T-helper 1 cell treated with Interleukin-12 subunit alpha and Interleukin-12 subunit beta and Interleukin-4 antibody, amounts not matched to agents 30 μg/mL and 1 μg/mL, for 36 hours (primary cell): Measurements from ENCODE around the gene MSMP.
A peak's percentile ranks its signal among the peaks of the same experiment; 100 is the strongest.

Experiments used
- H3K27ac Mint-ChIP-seq: one replicate; pipeline ENCODE4 v1.8.0; 2021; ENCODE audit warnings: mild to moderate bottlenecking, mixed read lengths
- H3K27me3 Mint-ChIP-seq: one replicate; pipeline ENCODE4 v1.8.0; 2021; ENCODE audit warnings: low read depth, mixed read lengths
- H3K36me3 Mint-ChIP-seq: one replicate; pipeline ENCODE4 v1.8.0; 2021; ENCODE audit warnings: low read depth, mixed read lengths
- H3K4me1 Mint-ChIP-seq: one replicate; pipeline ENCODE4 v1.8.0; 2021; ENCODE audit warnings: low read depth, mixed read lengths
- H3K4me3 Mint-ChIP-seq: one replicate; pipeline ENCODE4 v1.8.0; 2021; ENCODE audit warnings: mild to moderate bottlenecking, moderate library complexity, mixed read lengths
- H3K9me3 Mint-ChIP-seq: one replicate; pipeline ENCODE4 v1.8.0; 2021; ENCODE audit warnings: mixed read lengths

MSMP gene

DNA sequence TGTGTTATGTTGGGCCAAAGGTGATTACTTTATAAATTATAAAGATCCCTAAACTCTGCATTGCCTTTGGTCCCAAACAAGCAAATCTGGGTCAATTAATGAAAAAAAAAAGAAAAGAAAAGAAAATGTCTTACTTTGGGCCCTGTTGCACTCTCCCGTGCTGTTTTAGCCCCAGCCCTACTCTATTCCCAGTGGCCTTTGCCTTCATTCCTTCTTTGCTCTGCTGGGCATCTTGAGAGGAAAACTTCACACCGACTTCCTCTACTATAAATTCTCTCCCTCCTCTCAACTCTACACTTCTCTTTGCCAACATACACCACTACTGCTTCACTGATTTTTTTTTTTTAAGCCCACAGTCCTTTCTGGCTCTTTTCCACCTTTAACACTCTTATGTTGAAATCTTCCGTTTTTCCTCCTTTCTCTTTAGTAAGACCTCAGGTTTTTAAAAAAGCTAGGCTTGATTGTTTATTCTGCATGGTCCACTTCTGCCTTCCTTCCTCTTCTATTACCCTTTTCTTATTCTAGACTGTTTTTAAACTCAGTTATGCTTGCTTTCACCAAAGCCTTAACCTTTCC, 4.5 kb upstream of the MSMP start:
- H3K27me3 Mint-ChIP-seq: no peaks in the 10 kb centered on the region
- H3K36me3 Mint-ChIP-seq: peaks cover 14% of the 10 kb centered on the region
- H3K9me3 Mint-ChIP-seq: no peaks in the 10 kb centered on the region
- H3K27ac Mint-ChIP-seq: peak overlapping the region; percentile 43
- H3K4me3 Mint-ChIP-seq: peak overlapping the region; percentile 77
- H3K4me1 Mint-ChIP-seq: peaks cover 28% of the 10 kb centered on the region

DNA sequence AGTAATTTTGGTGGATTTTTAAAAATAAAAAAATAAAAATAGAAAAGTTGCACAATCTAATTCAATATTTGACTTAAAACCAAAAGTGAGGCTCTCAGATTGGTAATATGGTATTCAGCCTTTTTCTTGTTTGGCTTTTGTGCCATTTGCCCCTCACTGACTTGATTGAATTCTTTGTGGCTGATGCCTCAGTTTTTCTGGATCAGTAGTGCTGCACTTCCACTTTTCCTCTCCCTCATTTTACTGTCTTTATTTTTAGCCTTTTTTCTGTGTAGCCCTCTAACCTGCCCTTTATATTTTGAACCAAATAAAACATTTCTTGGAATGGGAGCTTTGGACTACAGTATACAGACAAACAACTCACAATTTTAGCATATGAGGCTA, 3.8 kb upstream of the MSMP start:
- H3K4me3 Mint-ChIP-seq: peak overlapping the region; percentile 75
- no peaks in the 10 kb centered on the region for H3K9me3 Mint-ChIP-seq
- H3K27me3 Mint-ChIP-seq: no peaks in the 10 kb centered on the region
- peak overlapping the region; percentile 62 for H3K27ac Mint-ChIP-seq
- H3K36me3 Mint-ChIP-seq: peaks cover 18% of the 10 kb centered on the region
- H3K4me1 Mint-ChIP-seq: peaks cover 28% of the 10 kb centered on the region

DNA sequence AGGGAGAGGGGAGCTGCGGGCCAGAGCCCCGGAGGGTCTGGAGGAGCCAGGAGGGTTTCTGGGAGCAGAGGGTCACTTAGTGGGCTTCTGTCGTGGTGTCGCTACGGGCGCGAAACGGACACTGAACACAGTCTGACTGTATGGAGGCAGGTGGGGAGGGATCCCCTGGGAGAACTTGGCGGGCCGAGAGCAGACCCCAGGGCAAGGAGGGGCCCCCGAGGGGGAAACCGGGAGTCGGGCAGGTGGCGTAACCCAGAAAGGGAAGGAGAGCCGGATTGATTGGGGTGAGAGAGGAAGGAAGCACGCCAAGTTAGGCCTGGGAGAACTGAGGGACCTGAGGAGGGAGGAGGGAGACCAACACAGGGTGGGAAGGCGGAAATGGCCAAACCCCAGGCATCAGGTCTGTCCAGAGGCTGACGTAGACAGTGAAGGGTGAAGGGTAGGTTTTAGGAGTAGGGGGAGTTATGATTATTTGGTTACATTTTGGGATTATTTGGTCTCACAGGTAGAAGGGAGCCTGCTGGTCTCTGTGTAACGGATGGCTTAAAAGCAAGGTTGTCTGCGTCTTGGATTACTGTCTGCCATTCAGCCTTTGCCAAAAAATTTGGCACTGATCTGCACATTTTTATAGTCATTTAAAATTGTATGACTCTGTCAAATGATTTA, 3.3 kb upstream of the MSMP start:
- Mint-ChIP-seq H3K4me1 (peaks cover 28% of the 10 kb centered on the region), H3K36me3 (peaks cover 21% of the 10 kb centered on the region), H3K27me3 (no peaks in the 10 kb centered on the region)

DNA sequence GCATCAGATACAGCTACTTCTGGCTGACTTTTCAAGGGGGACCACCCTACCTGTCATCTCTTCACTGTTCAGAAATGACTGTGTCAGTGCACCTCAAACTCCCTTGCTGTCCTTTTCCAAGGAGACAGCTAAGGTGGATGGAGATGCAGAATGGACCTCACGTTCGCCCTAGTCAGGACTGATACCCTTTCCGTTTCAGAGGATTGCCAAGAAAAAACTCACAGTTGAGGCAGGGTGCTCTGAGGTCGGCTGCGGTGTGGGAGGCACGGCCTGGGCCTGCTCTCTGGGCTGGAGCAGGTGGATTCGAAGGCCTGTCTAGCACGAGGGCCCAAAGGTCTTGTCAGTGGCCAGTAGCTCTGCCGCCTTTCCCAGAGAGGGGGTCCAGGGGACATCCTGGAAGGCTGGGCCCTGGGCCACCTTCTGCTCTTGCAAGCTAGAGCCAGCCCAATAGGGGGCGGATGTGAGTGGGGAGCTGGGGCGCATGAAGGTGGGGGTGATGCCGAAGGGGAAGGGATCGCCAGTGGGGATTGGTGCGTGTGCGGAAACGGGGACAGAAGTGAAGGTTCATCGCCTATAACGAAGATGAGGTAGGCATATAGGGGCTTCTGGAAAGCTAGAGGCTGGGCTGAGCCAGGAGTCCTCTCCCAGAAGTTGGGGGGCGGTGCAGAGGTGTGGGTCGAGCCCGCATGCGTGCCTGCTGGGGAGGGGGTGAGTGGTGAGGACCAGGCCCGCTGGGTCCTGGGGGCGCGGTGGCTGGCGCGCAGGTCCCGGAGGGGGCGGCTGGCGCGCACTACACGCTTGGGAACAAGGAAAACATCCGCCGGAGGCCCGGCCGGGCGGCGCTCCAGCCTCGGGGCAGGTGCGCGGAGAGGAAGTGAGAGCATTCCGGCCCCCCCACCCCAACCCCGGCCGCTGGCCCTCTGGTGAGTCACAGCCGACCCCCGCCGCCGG, 2.5 kb upstream of the MSMP start:
- peak overlapping the region; percentile 100 for H3K4me3 Mint-ChIP-seq
- H3K27me3 Mint-ChIP-seq: no peaks in the 10 kb centered on the region
- peak overlapping the region; percentile 98 for H3K27ac Mint-ChIP-seq
- peaks cover 28% of the 10 kb centered on the region for H3K36me3 Mint-ChIP-seq
- H3K9me3 Mint-ChIP-seq: no peaks in the 10 kb centered on the region
- H3K4me1 Mint-ChIP-seq: peaks cover 30% of the 10 kb centered on the region

More for the DNA sequence above, 3.3 kb upstream of the MSMP start:
- Mint-ChIP-seq H3K4me3 (peak overlapping the region; percentile 100), H3K9me3 (no peaks in the 10 kb centered on the region), H3K27ac (peak overlapping the region; percentile 86)

DNA sequence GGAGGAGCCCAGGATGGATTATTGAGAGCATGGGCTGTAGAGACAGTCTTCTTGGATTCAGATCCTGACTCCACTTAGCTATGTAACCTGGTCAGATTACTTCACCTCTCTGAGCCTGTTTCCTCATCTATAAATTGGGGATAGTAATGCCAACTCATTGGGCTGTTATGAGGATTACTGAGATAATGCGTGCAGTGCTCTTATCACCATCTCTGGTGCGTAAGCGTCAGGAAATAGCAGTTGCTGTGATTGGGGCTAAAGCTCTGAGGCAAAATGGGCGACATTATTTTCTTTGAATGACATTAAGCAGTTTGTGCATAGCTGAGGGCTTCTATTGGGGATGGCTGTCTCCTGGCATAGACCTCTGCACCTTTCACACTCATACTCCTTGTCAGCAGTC, 995 bp upstream of the MSMP start:
- Mint-ChIP-seq H3K27me3 (no peaks in the 10 kb centered on the region), H3K27ac (no peak overlapping the region), H3K4me1 (peaks cover 32% of the 10 kb centered on the region), H3K36me3 (peaks cover 31% of the 10 kb centered on the region), H3K9me3 (no peaks in the 10 kb centered on the region), H3K4me3 (no peak overlapping the region)

GRCh38 chr9:35753466-35753865, 610 bp downstream of the MSMP start:
- Mint-ChIP-seq H3K27ac (no peak overlapping the region), H3K4me1 (peaks cover 29% of the 10 kb centered on the region), H3K4me3 (no peak overlapping the region), H3K9me3 (no peaks in the 10 kb centered on the region), H3K27me3 (no peaks in the 10 kb centered on the region), H3K36me3 (peaks cover 37% of the 10 kb centered on the region)

GRCh38 chr9:35750256-35750531, 3.9 kb downstream of the MSMP start:
- peaks cover 39% of the 10 kb centered on the region for H3K4me1 Mint-ChIP-seq
- H3K4me3 Mint-ChIP-seq: peak overlapping the region; percentile 90
- H3K27ac Mint-ChIP-seq: peak overlapping the region; percentile 90
- peaks cover 36% of the 10 kb centered on the region for H3K36me3 Mint-ChIP-seq
- no peaks in the 10 kb centered on the region for H3K27me3 Mint-ChIP-seq
- no peaks in the 10 kb centered on the region for H3K9me3 Mint-ChIP-seq

DNA sequence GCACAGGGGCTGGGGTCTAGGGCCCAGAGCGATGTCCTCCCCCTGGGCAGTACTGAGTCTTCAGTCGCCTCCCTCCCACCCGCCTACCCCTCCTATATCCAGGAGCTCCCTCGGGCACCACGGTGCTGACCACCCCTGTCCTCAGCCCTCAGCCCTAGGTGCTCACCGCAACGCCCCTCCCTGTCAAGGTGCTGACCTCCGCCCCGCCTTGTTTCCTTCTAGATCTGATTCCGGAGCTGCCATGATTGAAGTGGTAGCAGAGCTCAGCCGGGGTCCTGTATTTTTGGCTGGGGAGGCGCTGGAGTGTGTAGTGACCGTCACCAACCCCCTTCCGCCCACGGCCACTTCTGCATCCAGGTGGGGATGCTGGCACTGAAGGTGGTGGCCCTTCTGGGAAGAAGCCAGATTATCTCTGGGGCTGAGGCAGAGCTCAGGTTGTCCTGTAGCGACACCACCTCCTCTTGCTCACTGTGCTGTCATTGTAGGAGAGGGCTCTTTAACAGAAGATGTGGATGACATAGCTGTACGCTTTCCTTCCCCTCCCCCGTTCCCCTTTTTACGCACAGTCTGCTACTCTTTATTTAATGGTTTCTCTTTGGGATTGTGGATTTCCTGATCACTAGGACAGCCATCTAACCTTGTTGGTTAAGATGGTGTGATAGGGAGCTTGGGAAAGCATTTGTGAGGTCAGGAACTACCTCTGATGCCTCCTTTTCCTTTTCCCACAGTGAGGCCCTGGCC, 4.4 kb downstream of the MSMP start:
- peaks cover 38% of the 10 kb centered on the region for H3K36me3 Mint-ChIP-seq
- H3K27ac Mint-ChIP-seq: peak overlapping the region; percentile 90
- peak overlapping the region; percentile 90 for H3K4me3 Mint-ChIP-seq
- no peaks in the 10 kb centered on the region for H3K9me3 Mint-ChIP-seq
- H3K4me1 Mint-ChIP-seq: peaks cover 41% of the 10 kb centered on the region
- no peaks in the 10 kb centered on the region for H3K27me3 Mint-ChIP-seq

GRCh38 chr9:35748858-35749514, 5.1 kb downstream of the MSMP start, which contains the start of the genes GBA2 and RGP1:
Gene GBA2 (minus strand): TSS chr9:35749228. CDS start chr9:35748704, 524 bp downstream.
Gene RGP1 (plus strand): TSS chr9:35749287. CDS start chr9:35749756, 469 bp downstream.
- Mint-ChIP-seq H3K4me3 (peak within 1 kb of the TSS; percentile 90), H3K27me3 (no peaks in the 10 kb centered on the region), H3K4me1 (peaks cover 41% of the 10 kb centered on the region), H3K27ac (peak within 1 kb of the TSS; percentile 90), H3K36me3 (peaks cover 40% of the 10 kb centered on the region), H3K9me3 (no peaks in the 10 kb centered on the region)

DNA sequence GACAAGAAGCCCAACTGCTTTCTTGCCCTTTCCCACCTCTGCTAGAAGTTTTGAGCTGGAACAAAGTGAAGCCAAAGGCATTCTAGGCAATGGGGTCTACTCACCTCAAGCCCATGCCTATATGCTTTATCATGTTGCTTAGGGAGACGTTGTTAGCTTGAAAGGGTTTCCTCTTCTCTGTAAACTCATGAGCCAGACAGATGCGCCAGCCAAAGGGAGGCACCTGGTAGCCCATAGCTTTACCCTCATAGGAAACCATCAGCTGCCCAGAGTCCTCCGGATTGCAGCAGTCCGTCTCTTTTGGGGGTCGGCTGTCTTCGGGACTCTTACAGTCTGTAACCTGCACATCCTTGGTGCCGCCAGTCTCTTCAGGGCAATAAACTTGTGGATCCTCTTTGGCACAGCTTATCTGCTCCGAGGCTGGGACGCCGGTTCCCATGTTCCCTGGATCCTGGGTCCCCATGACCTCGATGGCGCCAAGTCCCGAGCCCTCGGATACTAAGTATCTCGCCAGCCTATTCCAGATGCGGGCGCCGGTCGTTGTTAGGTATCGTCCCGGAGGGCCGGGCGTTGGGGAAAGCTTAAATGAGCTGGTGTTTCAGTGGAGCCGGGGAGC, 5.7 kb downstream of the MSMP start:
- Mint-ChIP-seq H3K27ac (peak overlapping the region; percentile 67), H3K4me1 (peaks cover 44% of the 10 kb centered on the region), H3K36me3 (peaks cover 38% of the 10 kb centered on the region), H3K4me3 (peak overlapping the region; percentile 87), H3K9me3 (no peaks in the 10 kb centered on the region), H3K27me3 (no peaks in the 10 kb centered on the region)

DNA sequence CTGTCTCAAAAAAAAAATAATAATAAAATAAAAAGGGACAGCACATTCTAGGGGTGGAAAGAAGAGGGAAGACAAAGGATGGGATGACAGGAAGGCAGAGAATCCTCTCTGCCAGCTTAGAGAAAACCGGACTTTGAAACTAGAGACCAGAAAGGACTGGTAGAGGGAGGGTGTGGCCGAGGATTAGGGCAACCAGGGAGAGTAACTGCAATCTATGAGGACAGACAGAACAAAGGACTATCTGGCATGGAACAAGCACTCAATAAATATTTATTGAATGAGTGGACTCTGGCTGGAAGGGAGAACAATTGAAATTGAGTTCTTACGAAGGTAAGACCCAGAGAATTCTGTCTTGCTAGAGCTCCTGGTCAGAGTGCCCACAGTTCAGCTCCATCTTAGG, 7.5 kb downstream of the MSMP start:
- no peaks in the 10 kb centered on the region for H3K27me3 Mint-ChIP-seq
- no peak overlapping the region for H3K27ac Mint-ChIP-seq
- H3K36me3 Mint-ChIP-seq: peaks cover 39% of the 10 kb centered on the region
- no peaks in the 10 kb centered on the region for H3K9me3 Mint-ChIP-seq
- H3K4me1 Mint-ChIP-seq: peaks cover 53% of the 10 kb centered on the region
- H3K4me3 Mint-ChIP-seq: no peak overlapping the region

DNA sequence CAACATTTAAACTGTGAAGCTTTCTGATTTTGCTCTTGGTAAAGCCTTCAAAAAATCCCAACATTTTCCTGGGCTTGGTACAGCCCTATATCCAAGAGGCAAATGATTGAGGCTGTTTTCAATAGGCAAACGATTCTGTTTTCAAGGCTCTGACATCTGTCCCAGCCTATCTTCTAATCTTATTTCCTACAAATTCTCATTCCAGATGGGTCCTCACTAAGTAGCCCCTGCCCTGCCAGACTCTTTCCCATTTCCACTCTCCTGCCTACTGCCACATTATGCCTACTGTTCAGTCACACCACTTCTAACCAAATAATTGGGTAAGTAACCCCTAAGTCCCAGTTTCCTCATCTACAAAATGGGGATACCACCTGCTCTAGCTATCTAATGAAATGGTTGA, 8.5 kb downstream of the MSMP start:
- Mint-ChIP-seq H3K36me3 (peaks cover 35% of the 10 kb centered on the region), H3K4me1 (peaks cover 53% of the 10 kb centered on the region), H3K27me3 (no peaks in the 10 kb centered on the region), H3K27ac (no peak overlapping the region), H3K4me3 (peak overlapping the region; percentile 71), H3K9me3 (no peaks in the 10 kb centered on the region)

GRCh38 chr9:35743880-35744518, 10.1 kb downstream of the MSMP start:
- no peak overlapping the region for H3K27ac Mint-ChIP-seq
- H3K27me3 Mint-ChIP-seq: no peaks in the 10 kb centered on the region
- H3K36me3 Mint-ChIP-seq: peaks cover 36% of the 10 kb centered on the region
- no peak overlapping the region for H3K4me3 Mint-ChIP-seq
- H3K9me3 Mint-ChIP-seq: no peaks in the 10 kb centered on the region
- peaks cover 44% of the 10 kb centered on the region for H3K4me1 Mint-ChIP-seq
